ENCODE data around the gene MYO3B.

GRCh38 chr2:170216428-170216827, 38.5 kb downstream of the MYO3B start:
- no peak for TF ChIP-seq CTCF (conservative IDR thresholded peaks at IDR 0.05; ENCODE audit: low read depth, low read length)
- no peak for TF ChIP-seq EZH2 (IDR thresholded peaks at IDR 0.05; ENCODE audit: borderline replicate concordance, low read depth, low read length, poor library complexity, severe bottlenecking)
